Stimulated activated CD8-positive, alpha-beta memory T cell treated with anti-CD3 and anti-CD28 coated beads, Interleukin-4, amount 100 ng/mL, for 24 hours (primary cell): ENCODE data around the gene CLCF1.
"Not testable (repeated sequence)": the region's sequence is repeated elsewhere in the genome, so short reads cannot be mapped to it uniquely, and the experiment has no call there.

Source experiments
- DNase-seq: peaks from one replicate; pipeline ENCODE4 v3.0.0-alpha.2; 2020; ENCODE audit warnings: low read depth

Gene CLCF1

GRCh38 chr11:67408437-67409200 is 35.2 kb upstream of the CLCF1 start:
- DNase-seq = no peak

- DNase-seq = no peak
Observed at GRCh38 chr11:67407688-67408163, 34.3 kb upstream of the CLCF1 start.

- DNase-seq = no peak
Observed at GRCh38 chr11:67406969-67407687, 33.7 kb upstream of the CLCF1 start.

- DNase-seq = no peak
Observed at GRCh38 chr11:67406420-67406968, 33.1 kb upstream of the CLCF1 start.

GRCh38 chr11:67405688-67406339 is 32.4 kb upstream of the CLCF1 start:
- DNase-seq = no peak

- DNase-seq = no peak
Observed at GRCh38 chr11:67405196-67405567, 31.8 kb upstream of the CLCF1 start.

- DNase-seq = no peak
Observed at GRCh38 chr11:67404515-67405195, 31.3 kb upstream of the CLCF1 start.

- not testable (repeated sequence) for DNase-seq
Observed at GRCh38 chr11:67403085-67403484, 29.7 kb upstream of the CLCF1 start.

GRCh38 chr11:67402192-67402839 is 28.9 kb upstream of the CLCF1 start:
- not testable (repeated sequence) for DNase-seq

GRCh38 chr11:67401495-67402191 is 28.2 kb upstream of the CLCF1 start, which contains the start of gene PPP1CA:
TSS of gene PPP1CA (minus strand) at chr11:67401858. CDS start at chr11:67401782, 76 bp downstream.
- peak; percentile 84 for DNase-seq

- DNase-seq = no peak
Observed at GRCh38 chr11:67400942-67401494, 27.6 kb upstream of the CLCF1 start.

GRCh38 chr11:67400251-67400941 is 27.0 kb upstream of the CLCF1 start:
- DNase-seq = no peak

GRCh38 chr11:67398661-67399563 is 25.5 kb upstream of the CLCF1 start:
- DNase-seq = no peak

GRCh38 chr11:67397986-67398660 is 24.7 kb upstream of the CLCF1 start:
- DNase-seq = no peak

- no peak for DNase-seq
Observed at GRCh38 chr11:67397536-67397935, 24.1 kb upstream of the CLCF1 start.

GRCh38 chr11:67396587-67397389 is 23.4 kb upstream of the CLCF1 start:
- DNase-seq = no peak

GRCh38 chr11:67396259-67396581 is 22.8 kb upstream of the CLCF1 start:
- no peak for DNase-seq
